Measurements from ENCODE around the gene GLIS1.

The GLIS1 gene

DNA sequence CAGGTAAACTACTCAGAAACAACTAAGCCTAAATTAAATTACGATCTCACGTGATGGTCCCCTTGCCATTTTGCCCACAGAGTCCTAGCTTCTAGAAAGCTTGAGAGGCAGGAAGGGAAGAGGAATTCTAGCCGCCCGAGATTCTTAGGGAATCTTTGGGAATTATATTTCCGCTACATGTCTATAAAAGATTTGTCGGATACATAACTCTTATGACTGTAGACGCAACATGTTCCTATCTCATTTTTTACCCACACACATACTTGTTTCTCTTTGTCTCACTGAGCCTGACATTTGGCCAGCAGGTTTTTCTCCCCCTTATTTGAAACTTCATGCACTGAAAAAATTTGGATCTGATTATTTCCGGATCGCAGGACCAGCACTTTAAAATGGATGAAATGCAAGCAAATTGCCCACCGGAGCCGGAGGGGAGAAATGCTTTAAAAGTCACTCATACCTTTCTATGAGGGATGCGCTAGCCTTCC, 5.5 kb downstream of the GLIS1 start:
- peak; percentile 13 for DNase-seq (ENCODE audit: low read depth)
- H3K4me3 ChIP-seq (ENCODE audit: low read depth, low read length), result no peak overlapping the region
- TF ChIP-seq CTCF (conservative IDR thresholded peaks at IDR 0.05; ENCODE audit: low read depth, low read length), result no peak

DNA sequence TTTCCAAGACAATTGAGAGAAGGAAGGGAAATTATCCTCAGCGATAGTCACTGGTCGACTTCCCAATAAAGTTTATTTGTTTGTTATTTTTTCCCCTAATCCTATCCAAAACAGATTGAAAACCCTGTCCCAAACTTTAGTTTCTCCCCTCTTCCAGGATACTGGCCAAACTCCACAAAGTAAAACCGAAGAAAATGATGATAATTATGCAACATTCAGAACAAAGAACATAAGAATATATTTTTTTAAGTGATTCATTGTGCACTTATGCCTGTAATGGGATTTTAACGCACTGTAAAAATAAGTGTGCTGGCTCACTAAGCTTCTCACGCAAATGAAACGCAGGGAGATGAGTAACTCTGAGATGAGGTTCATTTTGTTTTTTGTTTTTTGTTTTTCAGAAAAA, 6.0 kb downstream of the GLIS1 start:
- peak overlapping the region; percentile 7 for H3K4me3 ChIP-seq (ENCODE audit: low read depth, low read length)
- no peak for TF ChIP-seq CTCF (conservative IDR thresholded peaks at IDR 0.05; ENCODE audit: low read depth, low read length)
- DNase-seq (ENCODE audit: low read depth), result peak; percentile 88

GRCh38 chr1:53732409-53732808, 6.6 kb downstream of the GLIS1 start:
- peak overlapping the region; percentile 9 for H3K4me3 ChIP-seq (ENCODE audit: low read depth, low read length)
- peak; percentile 47 for DNase-seq (ENCODE audit: low read depth)
- TF ChIP-seq CTCF (conservative IDR thresholded peaks at IDR 0.05; ENCODE audit: low read depth, low read length), result no peak

- no peak for TF ChIP-seq CTCF (conservative IDR thresholded peaks at IDR 0.05; ENCODE audit: low read depth, low read length)
- H3K4me3 ChIP-seq (ENCODE audit: low read depth, low read length), result no peak overlapping the region
- peak; percentile 62 for DNase-seq (ENCODE audit: low read depth)
Measured at GRCh38 chr1:53731779-53732305, 7.1 kb downstream of the GLIS1 start.

DNA sequence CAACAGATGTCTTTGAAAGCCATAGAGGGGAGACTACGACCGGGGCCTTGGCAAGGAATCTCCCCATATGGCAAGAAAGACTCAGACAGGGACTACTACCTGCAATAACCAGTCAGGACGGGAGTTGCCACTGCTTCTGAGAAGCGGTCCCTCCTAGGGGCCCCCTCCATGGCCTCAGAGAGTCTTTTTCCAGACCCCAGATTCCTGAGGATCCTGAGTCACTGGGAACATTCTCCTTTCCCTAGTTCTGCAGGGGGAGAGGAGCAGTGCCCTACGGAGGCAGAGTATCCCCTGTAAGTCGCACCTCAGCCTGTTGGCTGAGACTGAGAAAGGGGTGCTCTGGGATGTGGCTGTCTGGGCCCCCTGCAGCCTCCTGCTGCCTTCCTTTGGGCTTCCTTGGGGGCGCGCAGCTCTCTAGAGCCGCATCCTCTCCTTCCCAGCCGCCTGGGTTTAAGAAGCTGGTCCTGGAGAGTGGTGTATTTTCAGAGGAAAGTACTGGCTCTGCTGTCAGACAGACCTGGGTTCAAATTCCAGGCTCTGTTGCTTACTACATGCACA, 7.8 kb downstream of the GLIS1 start:
- TF ChIP-seq CTCF (conservative IDR thresholded peaks at IDR 0.05; ENCODE audit: low read depth, low read length), result no peak
- no peak for DNase-seq (ENCODE audit: low read depth)
- no peak overlapping the region for H3K4me3 ChIP-seq (ENCODE audit: low read depth, low read length)

DNA sequence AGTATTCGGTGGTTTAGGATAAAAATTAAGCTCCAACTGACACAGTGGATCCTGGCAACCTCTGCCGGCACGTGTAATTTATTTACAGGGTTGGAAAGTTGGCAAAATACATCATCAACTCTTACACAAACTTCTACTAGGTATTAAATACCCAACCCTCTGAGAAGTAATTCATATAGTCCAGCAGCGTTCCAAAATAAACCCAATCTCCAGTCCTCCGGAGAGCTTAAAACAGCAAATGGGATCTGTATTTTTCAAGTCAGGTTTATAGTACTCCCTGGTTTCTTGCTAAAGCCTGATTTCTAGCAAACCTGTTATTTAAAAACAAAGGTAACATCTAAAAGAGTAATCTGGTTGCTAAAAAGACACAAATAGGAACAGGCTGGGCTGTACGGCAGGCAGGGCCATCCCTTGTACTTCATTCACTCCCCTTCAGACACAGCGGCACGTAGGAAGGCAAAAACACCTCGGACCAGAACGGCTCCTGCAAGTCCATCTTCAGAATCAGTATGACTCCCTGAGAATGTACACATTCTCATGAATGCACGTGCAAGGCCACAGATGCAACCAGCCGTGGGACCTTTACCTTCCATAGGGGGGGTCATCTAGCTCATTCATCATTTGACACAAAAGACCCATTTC, 8.6 kb downstream of the GLIS1 start:
- no peak for TF ChIP-seq CTCF (conservative IDR thresholded peaks at IDR 0.05; ENCODE audit: low read depth, low read length)
- no peak overlapping the region for H3K4me3 ChIP-seq (ENCODE audit: low read depth, low read length)
- peak; percentile 17 for DNase-seq (ENCODE audit: low read depth)
